ENCODE data around the gene MRPL54.

MRPL54 gene

GRCh38 chr19:3762501-3763459, at the start of gene MRPL54:
MRPL54 (plus strand) TSS chr19:3762682; CDS start chr19:3762701, 19 bp downstream.
- DNase-seq, result peak; percentile 99

- no peak for DNase-seq
These were observed 46.3 kb upstream of the MRPL54 start for GRCh38 chr19:3716147-3716668.

GRCh38 chr19:3719868-3720267, 42.6 kb upstream of the MRPL54 start:
- no peak for DNase-seq

- DNase-seq, result no peak
These were observed 42.0 kb upstream of the MRPL54 start for GRCh38 chr19:3720349-3720917.

GRCh38 chr19:3721131-3721886, 41.2 kb upstream of the MRPL54 start:
- peak; percentile 94 for DNase-seq

GRCh38 chr19:3721887-3722442, 40.5 kb upstream of the MRPL54 start:
- no peak for DNase-seq

- DNase-seq, result peak; percentile 60
These were observed 39.9 kb upstream of the MRPL54 start for GRCh38 chr19:3722443-3723109.

GRCh38 chr19:3723110-3723488, 39.4 kb upstream of the MRPL54 start:
- DNase-seq, result no peak

GRCh38 chr19:3723883-3724282, 38.6 kb upstream of the MRPL54 start:
- no peak for DNase-seq

GRCh38 chr19:3725121-3725520, 37.4 kb upstream of the MRPL54 start:
- no peak for DNase-seq

- peak; percentile 76 for DNase-seq
These were observed 36.7 kb upstream of the MRPL54 start for GRCh38 chr19:3725640-3726310.

- no peak for DNase-seq
These were observed 32.0 kb upstream of the MRPL54 start for GRCh38 chr19:3730457-3730958.

GRCh38 chr19:3732108-3732507, 30.4 kb upstream of the MRPL54 start:
- no peak for DNase-seq

GRCh38 chr19:3733549-3734309, 28.8 kb upstream of the MRPL54 start:
- DNase-seq, result no peak

GRCh38 chr19:3734310-3734600, 28.2 kb upstream of the MRPL54 start:
- no peak for DNase-seq

GRCh38 chr19:3736106-3736724, 26.3 kb upstream of the MRPL54 start:
- no peak for DNase-seq

- DNase-seq, result no peak
These were observed 24.8 kb upstream of the MRPL54 start for GRCh38 chr19:3737487-3738205.

- no peak for DNase-seq
These were observed 23.8 kb upstream of the MRPL54 start for GRCh38 chr19:3738477-3739220.

- no peak for DNase-seq
These were observed 22.1 kb upstream of the MRPL54 start for GRCh38 chr19:3740431-3740830.
